ENCODE measurements around the gene SH3RF3. TPM values are rescaled to one million over a fixed set of nuclear protein-coding genes. Genes with fewer than 3 reads are reported as not detected.
A peak's percentile ranks its signal among the peaks of the same experiment; 100 is the strongest.

Gene SH3RF3
- total RNA-seq, 1 donor from 2014 or later: 7.3 TPM

DNA sequence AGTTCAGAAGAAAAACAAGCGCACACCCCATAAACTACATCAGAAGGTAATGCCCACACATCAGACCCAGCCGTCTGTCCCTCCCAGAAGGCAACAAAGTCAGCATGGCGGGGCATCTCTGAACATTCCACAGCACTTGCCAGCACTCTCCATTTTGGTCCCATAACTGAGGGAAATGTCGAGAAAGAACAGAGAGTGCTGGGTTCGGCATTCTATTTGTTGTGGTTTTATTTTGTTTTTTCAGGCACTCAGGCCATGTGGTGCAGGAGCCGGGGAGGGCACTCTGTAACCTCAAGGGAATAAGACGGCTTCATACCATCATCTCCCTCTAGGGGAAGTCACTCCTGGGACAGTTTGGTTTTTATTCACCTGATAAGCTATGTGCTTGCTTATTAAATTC, 328.8 kb downstream of the SH3RF3 start:
- no peak overlapping the region for H2AFZ ChIP-seq (ENCODE audit: low read depth, low read length)
- peak overlapping the region; percentile 38 for H3K4me2 ChIP-seq (ENCODE audit: low read length)
- H3K27me3 ChIP-seq (ENCODE audit: insufficient read depth, low read length): no peaks in the 10 kb centered on the region
- Mint-ChIP-seq H3K36me3 (ENCODE audit: low read depth, unreplicated experiment) (peaks cover 7% of the 10 kb centered on the region), H3K4me1 (ENCODE audit: low read depth, unreplicated experiment) (peaks cover 36% of the 10 kb centered on the region), H3K9me3 (ENCODE audit: unreplicated experiment) (no peaks in the 10 kb centered on the region), H3K4me3 (ENCODE audit: unreplicated experiment) (no peak overlapping the region), H3K27me3 (ENCODE audit: low read depth, unreplicated experiment) (peaks cover 3% of the 10 kb centered on the region), H3K27ac (ENCODE audit: unreplicated experiment) (peak overlapping the region; percentile 20)
- no peak overlapping the region for H3K27ac ChIP-seq (ENCODE audit: low read depth, low read length)
- no peaks in the 10 kb centered on the region for H4K20me1 ChIP-seq (ENCODE audit: insufficient read depth, low read length)
- H3K9me3 ChIP-seq (ENCODE audit: insufficient read depth, low read depth, low read length): no peaks in the 10 kb centered on the region
- no peak overlapping the region for H3K4me3 ChIP-seq (ENCODE audit: insufficient read depth, low read depth, low read length)
- peaks cover 17% of the 10 kb centered on the region for H3K4me1 ChIP-seq (ENCODE audit: insufficient read depth, low read length)
- no peaks in the 10 kb centered on the region for H3K36me3 ChIP-seq (ENCODE audit: insufficient read depth, low read length)
- FAIRE-seq: no peak
- TF ChIP-seq EZH2 (IDR thresholded peaks at IDR 0.05; ENCODE audit: insufficient read depth, low read length): no peak
- TF ChIP-seq, protein P1, sequence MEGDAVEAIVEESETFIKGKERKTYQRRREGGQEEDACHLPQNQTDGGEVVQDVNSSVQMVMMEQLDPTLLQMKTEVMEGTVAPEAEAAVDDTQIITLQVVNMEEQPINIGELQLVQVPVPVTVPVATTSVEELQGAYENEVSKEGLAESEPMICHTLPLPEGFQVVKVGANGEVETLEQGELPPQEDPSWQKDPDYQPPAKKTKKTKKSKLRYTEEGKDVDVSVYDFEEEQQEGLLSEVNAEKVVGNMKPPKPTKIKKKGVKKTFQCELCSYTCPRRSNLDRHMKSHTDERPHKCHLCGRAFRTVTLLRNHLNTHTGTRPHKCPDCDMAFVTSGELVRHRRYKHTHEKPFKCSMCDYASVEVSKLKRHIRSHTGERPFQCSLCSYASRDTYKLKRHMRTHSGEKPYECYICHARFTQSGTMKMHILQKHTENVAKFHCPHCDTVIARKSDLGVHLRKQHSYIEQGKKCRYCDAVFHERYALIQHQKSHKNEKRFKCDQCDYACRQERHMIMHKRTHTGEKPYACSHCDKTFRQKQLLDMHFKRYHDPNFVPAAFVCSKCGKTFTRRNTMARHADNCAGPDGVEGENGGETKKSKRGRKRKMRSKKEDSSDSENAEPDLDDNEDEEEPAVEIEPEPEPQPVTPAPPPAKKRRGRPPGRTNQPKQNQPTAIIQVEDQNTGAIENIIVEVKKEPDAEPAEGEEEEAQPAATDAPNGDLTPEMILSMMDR (IDR thresholded peaks at IDR 0.05; ENCODE audit: insufficient read depth, low read depth, low read length): peak; percentile 35
- no peaks in the 10 kb centered on the region for H3K79me2 ChIP-seq (ENCODE audit: insufficient read depth, low read length)
- DNase-seq (ENCODE audit: low read depth): no peak
- no peak overlapping the region for H3K9ac ChIP-seq (ENCODE audit: low read length)

DNA sequence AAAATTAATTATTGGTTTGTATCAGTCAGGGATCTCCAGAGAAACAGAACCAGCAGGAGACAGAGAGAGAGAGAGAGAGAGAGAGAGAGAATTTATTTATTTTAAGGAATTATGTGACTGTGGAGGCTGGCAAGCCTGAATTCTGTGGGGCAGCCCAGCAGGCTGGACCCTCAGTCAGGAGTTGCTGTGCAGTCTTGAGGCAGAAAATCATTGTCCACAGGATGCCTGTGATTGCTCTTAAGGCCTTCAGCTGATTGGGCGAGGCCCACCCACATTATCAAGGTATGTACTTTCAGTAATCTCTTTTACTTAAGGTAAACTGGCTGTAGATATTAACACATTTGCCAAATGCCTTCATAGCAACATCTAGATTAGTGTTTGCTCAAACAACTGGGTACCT, 329.5 kb downstream of the SH3RF3 start:
- peak overlapping the region; percentile 58 for H3K4me3 Mint-ChIP-seq (ENCODE audit: unreplicated experiment)
- FAIRE-seq (no peak), DNase-seq (ENCODE audit: low read depth) (no peak)
- H3K4me2 ChIP-seq (ENCODE audit: low read length): no peak overlapping the region
- H2AFZ ChIP-seq (ENCODE audit: low read depth, low read length): no peak overlapping the region
- H4K20me1 ChIP-seq (ENCODE audit: insufficient read depth, low read length): no peaks in the 10 kb centered on the region
- peaks cover 36% of the 10 kb centered on the region for H3K4me1 Mint-ChIP-seq (ENCODE audit: low read depth, unreplicated experiment)
- no peak overlapping the region for H3K4me3 ChIP-seq (ENCODE audit: insufficient read depth, low read depth, low read length)
- no peaks in the 10 kb centered on the region for H3K27me3 ChIP-seq (ENCODE audit: insufficient read depth, low read length)
- H3K27me3 Mint-ChIP-seq (ENCODE audit: low read depth, unreplicated experiment): peaks cover 3% of the 10 kb centered on the region
- TF ChIP-seq EZH2 (IDR thresholded peaks at IDR 0.05; ENCODE audit: insufficient read depth, low read length): no peak
- TF ChIP-seq, protein P1 (IDR thresholded peaks at IDR 0.05; ENCODE audit: insufficient read depth, low read depth, low read length): no peak
- no peak overlapping the region for H3K9ac ChIP-seq (ENCODE audit: low read length)
- H3K36me3 ChIP-seq (ENCODE audit: insufficient read depth, low read length): no peaks in the 10 kb centered on the region
- peaks cover 17% of the 10 kb centered on the region for H3K4me1 ChIP-seq (ENCODE audit: insufficient read depth, low read length)
- no peaks in the 10 kb centered on the region for H3K79me2 ChIP-seq (ENCODE audit: insufficient read depth, low read length)
- peaks cover 6% of the 10 kb centered on the region for H3K36me3 Mint-ChIP-seq (ENCODE audit: low read depth, unreplicated experiment)
- no peaks in the 10 kb centered on the region for H3K9me3 Mint-ChIP-seq (ENCODE audit: unreplicated experiment)
- H3K27ac Mint-ChIP-seq (ENCODE audit: unreplicated experiment): peak overlapping the region; percentile 87
- H3K27ac ChIP-seq (ENCODE audit: low read depth, low read length): no peak overlapping the region
- H3K9me3 ChIP-seq (ENCODE audit: insufficient read depth, low read depth, low read length): no peaks in the 10 kb centered on the region

DNA sequence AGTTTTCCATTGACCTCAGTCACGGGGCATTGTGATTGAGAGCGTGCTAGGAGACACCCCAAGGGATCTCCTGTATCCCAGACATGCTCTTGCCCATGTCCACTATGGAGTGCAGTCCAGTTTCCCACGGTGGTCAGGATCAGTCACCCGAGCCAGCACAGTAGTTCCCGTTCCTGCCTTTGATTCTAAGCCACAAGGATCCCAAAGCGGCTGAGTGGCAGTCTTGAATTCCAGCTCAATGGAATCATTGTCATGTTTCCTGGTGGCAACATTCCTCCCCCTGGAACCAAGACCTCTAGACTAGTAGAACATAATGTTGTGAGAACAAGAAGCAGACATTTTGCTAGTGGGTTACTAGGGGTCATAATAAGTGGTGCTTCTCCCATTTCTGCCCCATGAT, 330.5 kb downstream of the SH3RF3 start:
- Mint-ChIP-seq H3K27ac (ENCODE audit: unreplicated experiment) (peak overlapping the region; percentile 87), H3K9me3 (ENCODE audit: unreplicated experiment) (no peaks in the 10 kb centered on the region), H3K4me1 (ENCODE audit: low read depth, unreplicated experiment) (peaks cover 36% of the 10 kb centered on the region), H3K36me3 (ENCODE audit: low read depth, unreplicated experiment) (no peaks in the 10 kb centered on the region), H3K27me3 (ENCODE audit: low read depth, unreplicated experiment) (peaks cover 3% of the 10 kb centered on the region), H3K4me3 (ENCODE audit: unreplicated experiment) (peak overlapping the region; percentile 54)
- H3K4me3 ChIP-seq (ENCODE audit: insufficient read depth, low read depth, low read length): no peak overlapping the region
- peak overlapping the region; percentile 27 for H3K4me2 ChIP-seq (ENCODE audit: low read length)
- no peaks in the 10 kb centered on the region for H3K9me3 ChIP-seq (ENCODE audit: insufficient read depth, low read depth, low read length)
- TF ChIP-seq, protein P1 (IDR thresholded peaks at IDR 0.05; ENCODE audit: insufficient read depth, low read depth, low read length): no peak
- TF ChIP-seq EZH2 (IDR thresholded peaks at IDR 0.05; ENCODE audit: insufficient read depth, low read length): no peak
- peak overlapping the region; percentile 20 for H3K27ac ChIP-seq (ENCODE audit: low read depth, low read length)
- H2AFZ ChIP-seq (ENCODE audit: low read depth, low read length): no peak overlapping the region
- H3K27me3 ChIP-seq (ENCODE audit: insufficient read depth, low read length): no peaks in the 10 kb centered on the region
- H4K20me1 ChIP-seq (ENCODE audit: insufficient read depth, low read length): no peaks in the 10 kb centered on the region
- peak; percentile 37 for DNase-seq (ENCODE audit: low read depth)
- H3K79me2 ChIP-seq (ENCODE audit: insufficient read depth, low read length): no peaks in the 10 kb centered on the region
- no peak overlapping the region for H3K9ac ChIP-seq (ENCODE audit: low read length)
- no peak for FAIRE-seq
- no peaks in the 10 kb centered on the region for H3K36me3 ChIP-seq (ENCODE audit: insufficient read depth, low read length)
- peaks cover 17% of the 10 kb centered on the region for H3K4me1 ChIP-seq (ENCODE audit: insufficient read depth, low read length)
